HepG2 (cell line): Measurements from ENCODE around the gene GGNBP2. TPM values are rescaled to one million over a fixed set of nuclear protein-coding genes. Genes with fewer than 3 reads are reported as not detected.

Experiments used
- ARHGAP35 ChIP-seq: sonication (generic); formaldehyde crosslinking; IDR thresholded peaks from 2 replicates; pipeline ENCODE4 v1.9.0; 2022; ENCODE audit warnings: mild to moderate bottlenecking, inconsistent platforms, moderate library complexity, missing genetic modification reagents, borderline replicate concordance
- HMGXB4 ChIP-seq, 2 experiments: sonication (generic) in 1 of 2; formaldehyde crosslinking in 1 of 2; IDR thresholded peaks; 2 replicates each; pipeline versions ENCODE4 v1.4.0 to v1.6.1; 2018 to 2020; ENCODE audit warnings: missing genetic modification reagents in 2 of 2, borderline replicate concordance in 1 of 2, low read depth in 1 of 2, mild to moderate bottlenecking in 1 of 2, missing biosample characterization in 1 of 2
- IKZF1 ChIP-seq: fragments of 450-650 bp; IDR thresholded peaks from 2 replicates; pipeline ENCODE4 v1.7.1; 2016
- IRF2 ChIP-seq: IDR thresholded peaks from 2 replicates; pipeline ENCODE4 v1.6.1; 2018; ENCODE audit warnings: missing genetic modification reagents, missing compliant biosample characterization
- MTERF4 ChIP-seq: sonication (generic); formaldehyde crosslinking; IDR thresholded peaks from 2 replicates; pipeline ENCODE4 v1.8.0; 2023; ENCODE audit warnings: mild to moderate bottlenecking, missing genetic modification reagents
- MYNN ChIP-seq: sonication (generic); formaldehyde crosslinking; IDR thresholded peaks from 2 replicates; pipeline ENCODE4 v1.4.0; 2020; ENCODE audit warnings: mild to moderate bottlenecking, low read depth, missing genetic modification reagents
- NAIF1 ChIP-seq: sonication (generic); formaldehyde crosslinking; IDR thresholded peaks from 2 replicates; pipeline ENCODE4 v1.5.0; 2020; ENCODE audit warnings: mild to moderate bottlenecking, missing genetic modification reagents, borderline replicate concordance
- NONO ChIP-seq, 2 experiments: fragments of 450-650 bp in 1 of 2; sonication (generic) in 1 of 2; formaldehyde crosslinking in 1 of 2; IDR thresholded peaks in 1 of 2; conservative IDR thresholded peaks in 1 of 2; 2 replicates each; pipeline versions ENCODE4 v1.6.1 to v1.8.0; 2017 to 2022; ENCODE audit warnings: mild to moderate bottlenecking in 1 of 2, missing genetic modification reagents in 1 of 2, moderate library complexity in 1 of 2
- SNAPC2 ChIP-seq: sonication (generic); formaldehyde crosslinking; IDR thresholded peaks from 2 replicates; pipeline ENCODE4 v1.8.1; 2022; ENCODE audit warnings: mild to moderate bottlenecking, missing genetic modification reagents
- YEATS2 ChIP-seq: sonication (generic); formaldehyde crosslinking; IDR thresholded peaks from 2 replicates; pipeline ENCODE4 v1.4.0; 2020; ENCODE audit warnings: missing genetic modification reagents, borderline replicate concordance
- ZBTB4 ChIP-seq: sonication (generic); formaldehyde crosslinking; IDR thresholded peaks from 2 replicates; pipeline ENCODE4 v1.4.0; 2020; ENCODE audit warnings: missing genetic modification reagents, mild to moderate bottlenecking, borderline replicate concordance
- ZNF225 ChIP-seq: sonication (generic); formaldehyde crosslinking; IDR thresholded peaks from 2 replicates; pipeline ENCODE4 v1.4.0; 2020; ENCODE audit warnings: mild to moderate bottlenecking, missing genetic modification reagents
- ZNF280B ChIP-seq: sonication (generic); formaldehyde crosslinking; IDR thresholded peaks from 2 replicates; pipeline ENCODE4 v1.5.0; 2020; ENCODE audit warnings: missing genetic modification reagents, mild to moderate bottlenecking, borderline replicate concordance
- ZNF788 ChIP-seq: sonication (generic); formaldehyde crosslinking; IDR thresholded peaks from 2 replicates; pipeline ENCODE4 v1.5.0; 2020; ENCODE audit warnings: mild to moderate bottlenecking, missing genetic modification reagents, borderline replicate concordance
- ZXDC ChIP-seq: sonication (generic); formaldehyde crosslinking; IDR thresholded peaks from 2 replicates; pipeline ENCODE4 v1.5.0; 2020; ENCODE audit warnings: mild to moderate bottlenecking, missing genetic modification reagents
- polyA plus RNA-seq, 8 experiments: library from polyadenylated mRNA; depleted of rRNA in 3 of 8; stranded (reverse) in 7 of 8; unstranded in 1 of 8; fragments of >200 nt; fragmentation: Illumina TruSeq in 4 of 8; extraction: Trizol in 4 of 8; gene quantifications; 2 replicates each; pipeline versions ENCODE4 v1.2.1 to v1.2.3, GENCODE V29; 2011 to 2016; ENCODE audit warnings: low read depth in 4 of 8, missing spikeins in 1 of 8, mixed read lengths in 1 of 8; ENCODE audit not compliant: insufficient read depth in 1 of 8
- total RNA-seq, 5 experiments: library from RNA; depleted of rRNA; stranded (reverse); fragments of >200 nt; fragmentation: Illumina TruSeq; extraction: Trizol; gene quantifications; 2 replicates each; pipeline ENCODE4 v1.2.3, GENCODE V29; 2016; ENCODE audit warnings: low read depth in 1 of 5

Gene GGNBP2
- total and polyA plus RNA-seq, 2 of the 13 experiments (the other 11 are each of a cell fraction or from before 2014, with no cell fraction given) = 53.3 to 84.2 TPM

GRCh38 chr17:36534840-36535668, 9.7 kb upstream of the GGNBP2 start, which contains the start of the genes MYO19 and PIGW (continued):
- TF ChIP-seq ZXDC (CRISPR knock-in tag) (peak; percentile 50; the same call in 1 of the 2 replicates), MTERF4 (0 out of 2 replicates have a peak, but pooled peaks have one; percentile 4), NONO (IDR thresholded peaks at IDR 0.05) (no peak), NONO (CRISPR knock-in tag; conservative IDR thresholded peaks at IDR 0.05) (peak; percentile 89), ZNF280B (CRISPR knock-in tag) (peak; percentile 89; the same call in 1 of the 2 replicates), MYNN (no peak), IKZF1 (no peak), IRF2 (CRISPR knock-in tag) (no peak), HMGXB4 (CRISPR knock-in tag; IDR thresholded peaks at IDR 0.05; ENCODE audit: borderline replicate concordance in 1 of 2, low read depth in 1 of 2) (peak in 1 of 2 experiments; percentile 75), NAIF1 (peak; percentile 74; the same call in 1 of the 2 replicates), YEATS2 (CRISPR knock-in tag) (peak; percentile 94), SNAPC2 (CRISPR knock-in tag) (0 out of 2 replicates have a peak, but pooled peaks have one; percentile 37), ARHGAP35 (CRISPR knock-in tag) (no peak), ZNF225 (CRISPR knock-in tag) (peak; percentile 61; the same call in 1 of the 2 replicates), ZNF788 (CRISPR knock-in tag) (peak; percentile 69), ZBTB4 (CRISPR knock-in tag) (0 out of 2 replicates have a peak, but pooled peaks have one; percentile 24)
